AG10803 (cell line): ENCODE results near the gene CNNM2.
A peak's percentile ranks its signal among the peaks of the same experiment; 100 is the strongest.
"Not testable (repeated sequence)": the region's sequence is repeated elsewhere in the genome, so short reads cannot be mapped to it uniquely, and the experiment has no call there.

Source experiments
- DNase-seq: peaks from one replicate; pipeline ENCODE4 v3.0.0; 2010; ENCODE audit warnings: low read depth
- H3K4me3 ChIP-seq: 2 replicates; pipeline ENCODE4 v1.5.1; 2011; ENCODE audit warnings: mild to moderate bottlenecking, low read length, control low read depth
- CTCF ChIP-seq: conservative IDR thresholded peaks from 2 replicates; pipeline ENCODE4 v1.5.1; 2011; ENCODE audit warnings: mild to moderate bottlenecking, low read length, control low read depth, inconsistent platforms

CNNM2 gene

GRCh38 chr10:102949916-102950315 lies 31.8 kb downstream of the CNNM2 start:
- no peak overlapping the region for H3K4me3 ChIP-seq
- DNase-seq, result no peak
- TF ChIP-seq CTCF, result no peak

- no peak for TF ChIP-seq CTCF
- H3K4me3 ChIP-seq, result no peak overlapping the region
- DNase-seq, result peak; percentile 5
Measured at GRCh38 chr10:102951316-102951715, 33.2 kb downstream of the CNNM2 start.

- TF ChIP-seq CTCF, result no peak
- no peak for DNase-seq
- no peak overlapping the region for H3K4me3 ChIP-seq
Measured at GRCh38 chr10:102959360-102959759, 41.3 kb downstream of the CNNM2 start.

- TF ChIP-seq CTCF, result no peak
- no peak overlapping the region for H3K4me3 ChIP-seq
- DNase-seq, result no peak
Measured at GRCh38 chr10:102960157-102960556, 42.1 kb downstream of the CNNM2 start.

GRCh38 chr10:102962267-102962666 lies 44.2 kb downstream of the CNNM2 start:
- no peak for DNase-seq
- no peak overlapping the region for H3K4me3 ChIP-seq
- no peak for TF ChIP-seq CTCF

DNA sequence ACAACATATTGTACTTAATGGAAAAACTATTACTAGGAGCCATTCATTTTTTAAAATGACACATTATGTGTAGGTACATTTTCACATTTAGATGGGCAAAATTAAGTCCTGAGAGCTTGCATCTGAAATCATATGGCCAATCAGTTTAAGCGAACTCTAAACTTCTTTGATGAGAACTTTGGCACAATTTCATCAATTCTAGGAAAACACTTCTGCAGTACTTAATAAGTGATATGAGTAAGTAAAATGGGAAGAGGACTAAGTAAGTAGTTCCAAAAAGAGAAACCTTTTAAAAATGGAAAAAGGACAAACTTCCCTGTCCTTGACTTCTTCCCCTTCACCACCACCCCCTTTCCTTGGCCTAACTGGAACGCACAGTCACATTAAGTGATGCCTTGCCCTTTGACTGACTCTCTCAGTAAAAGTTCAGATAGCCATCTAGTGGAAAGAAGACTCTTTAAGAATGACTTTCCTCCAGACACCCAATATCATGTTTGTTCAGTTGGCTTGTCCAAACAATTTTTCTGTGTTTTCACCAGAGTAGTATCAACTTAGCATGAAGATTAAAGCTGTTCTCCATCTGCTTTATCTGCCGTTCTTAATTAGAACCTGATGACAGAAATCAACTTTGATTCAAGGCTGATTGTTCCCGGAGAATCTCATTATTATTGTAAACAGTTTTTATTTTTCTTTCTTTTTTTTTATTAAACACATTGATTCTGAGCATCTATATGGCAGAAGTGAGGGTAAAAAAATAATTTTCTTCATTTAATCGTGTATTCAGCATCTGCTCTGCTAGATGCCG lies 45.1 kb downstream of the CNNM2 start:
- no peak for TF ChIP-seq CTCF
- no peak for DNase-seq
- no peak overlapping the region for H3K4me3 ChIP-seq

DNA sequence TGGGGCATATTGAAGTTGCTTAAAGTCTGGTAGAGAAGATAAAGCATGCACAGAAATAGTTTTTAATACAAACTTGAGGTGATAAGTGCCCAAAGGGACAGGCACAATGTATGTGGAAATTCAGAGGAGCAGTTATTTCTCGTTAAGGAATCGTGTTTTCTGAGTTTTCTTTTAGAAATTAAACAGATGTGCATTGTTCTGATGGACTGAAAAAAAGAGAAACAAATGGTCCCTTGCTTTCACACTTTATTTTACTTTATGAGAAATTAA lies 45.6 kb downstream of the CNNM2 start:
- no peak for TF ChIP-seq CTCF
- no peak for DNase-seq
- no peak overlapping the region for H3K4me3 ChIP-seq

DNA sequence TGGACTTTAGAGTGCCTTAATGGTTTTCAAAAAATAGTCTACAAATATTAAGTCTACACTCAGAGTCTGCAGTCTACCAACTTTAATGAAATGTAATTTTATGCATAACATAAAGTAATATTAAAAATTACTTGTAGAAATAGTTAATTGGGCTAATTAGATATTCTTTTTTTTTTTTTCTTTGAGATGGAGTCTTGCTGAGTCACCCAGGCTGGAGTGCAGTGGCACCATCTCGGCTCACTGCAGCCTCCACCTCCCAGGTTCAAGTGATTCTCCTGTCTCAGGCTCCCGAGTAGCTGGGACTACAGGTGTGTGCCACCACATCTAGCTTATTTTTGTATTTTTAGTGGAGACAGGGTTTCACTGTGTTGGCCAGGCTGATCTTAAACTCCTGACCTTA lies 46.0 kb downstream of the CNNM2 start:
- DNase-seq, H3K4me3 ChIP-seq: not testable (repeated sequence)
